HEK293 (cell line): ENCODE results near the gene TRAF3IP1.

ENCODE experiments used
- CTCF ChIA-PET: fragments of 350-600 bp; formaldehyde crosslinking; extraction: SDS; loops from one replicate; lab custom pipeline; 2021; ENCODE audit warnings: antibody characterized with exemption; lab: Yijun Ruan, JAX
- POLR2A ChIA-PET: fragments of 300-600 bp; formaldehyde crosslinking; extraction: SDS; loops from one replicate; lab custom pipeline; 2020; ENCODE audit warnings: antibody characterized with exemption, inconsistent platforms; lab: Yijun Ruan, JAX
- H3K27ac ChIP-seq: fragments of 200-500 bp; sonication (Bioruptor generic); 2 replicates; pipeline ENCODE4 v1.5.1; 2014; ENCODE audit warnings: low read depth, low read length, control low read depth, inconsistent platforms; ENCODE audit errors: extremely low read depth
- H3K36me3 ChIP-seq, 2 experiments: fragments of 200-500 bp in 1 of 2; sonication (Bioruptor generic) in 1 of 2; 1 replicate in 1 of 2; 2 replicates in 1 of 2; pipeline ENCODE4 v1.5.1; 2014 to 2017; ENCODE audit warnings: inconsistent platforms in 2 of 2, low read length in 2 of 2; ENCODE audit not compliant: control insufficient read depth in 2 of 2, insufficient read depth in 1 of 2
- H3K4me1 ChIP-seq: fragments of 200-500 bp; sonication (Bioruptor generic); 2 replicates; pipeline ENCODE4 v1.5.1; 2014; ENCODE audit warnings: mild to moderate bottlenecking, low read length, inconsistent platforms; ENCODE audit not compliant: control insufficient read depth, insufficient read depth
- H3K4me3 ChIP-seq: 2 replicates; pipeline ENCODE4 v1.5.1; 2011; ENCODE audit warnings: low read depth, mild to moderate bottlenecking, control low read depth, low read length, moderate library complexity
- H3K9me3 ChIP-seq: fragments of 200-500 bp; sonication (Bioruptor generic); 2 replicates; pipeline ENCODE4 v1.5.1; 2014; ENCODE audit warnings: low read depth, low read length, inconsistent platforms; ENCODE audit not compliant: control insufficient read depth, insufficient read depth
- IKZF3 ChIP-seq: fragments of 450-650 bp; IDR thresholded peaks from 2 replicates; pipeline ENCODE4 v1.5.0; 2018; ENCODE audit warnings: missing biosample characterization, mild to moderate bottlenecking, missing genetic modification characterization, moderate library complexity
- KLF9 ChIP-seq: fragments of 450-650 bp; formaldehyde crosslinking; IDR thresholded peaks from 2 replicates; pipeline ENCODE4 v1.5.1; 2016; ENCODE audit warnings: missing biosample characterization, missing genetic modification characterization, low read depth
- RBAK ChIP-seq: fragments of 450-650 bp; formaldehyde crosslinking; IDR thresholded peaks from 2 replicates; pipeline ENCODE4 v1.5.1; 2016; ENCODE audit warnings: missing biosample characterization, missing genetic modification characterization
- SALL2 ChIP-seq: fragments of 450-650 bp; formaldehyde crosslinking; IDR thresholded peaks from 2 replicates; pipeline ENCODE4 v1.5.0; 2017; ENCODE audit warnings: missing biosample characterization, mild to moderate bottlenecking, missing genetic modification characterization, borderline replicate concordance
- SP3 ChIP-seq: fragments of 450-650 bp; formaldehyde crosslinking; IDR thresholded peaks from 2 replicates; pipeline ENCODE4 v1.5.1; 2016; ENCODE audit warnings: missing biosample characterization, missing genetic modification characterization
- TRIM28 ChIP-seq: IDR thresholded peaks from 2 replicates; pipeline ENCODE4 v1.6.1; 2011; ENCODE audit warnings: low read length, control low read depth, borderline replicate concordance
- YY1 ChIP-seq: fragments of 450-650 bp; formaldehyde crosslinking; IDR thresholded peaks from 2 replicates; pipeline ENCODE4 v1.5.1; 2018; ENCODE audit warnings: missing biosample characterization, missing genetic modification characterization
- ZFP69B ChIP-seq: fragments of 450-650 bp; formaldehyde crosslinking; IDR thresholded peaks from 2 replicates; pipeline ENCODE4 v1.5.1; 2016; ENCODE audit warnings: missing biosample characterization, missing genetic modification characterization
- ZNF157 ChIP-seq: fragments of 450-650 bp; formaldehyde crosslinking; IDR thresholded peaks from 2 replicates; pipeline ENCODE4 v1.5.1; 2016; ENCODE audit warnings: missing biosample characterization, missing genetic modification characterization
- ZNF202 ChIP-seq: fragments of 450-650 bp; formaldehyde crosslinking; IDR thresholded peaks from 2 replicates; pipeline ENCODE4 v1.5.1; 2016; ENCODE audit warnings: missing biosample characterization, missing genetic modification characterization, borderline replicate concordance
- ZNF221 ChIP-seq: fragments of 450-650 bp; formaldehyde crosslinking; IDR thresholded peaks from 2 replicates; pipeline ENCODE4 v1.5.1; 2017; ENCODE audit warnings: missing biosample characterization, missing genetic modification characterization, borderline replicate concordance
- ZNF292 ChIP-seq: fragments of 450-650 bp; formaldehyde crosslinking; IDR thresholded peaks from 2 replicates; pipeline ENCODE4 v1.5.1; 2016; ENCODE audit warnings: low read depth, missing biosample characterization, missing genetic modification characterization, borderline replicate concordance
- ZNF311 ChIP-seq: fragments of 450-650 bp; formaldehyde crosslinking; IDR thresholded peaks from 2 replicates; pipeline ENCODE4 v1.5.1; 2017; ENCODE audit warnings: missing biosample characterization, missing genetic modification characterization, borderline replicate concordance
- ZNF366 ChIP-seq: fragments of 450-650 bp; formaldehyde crosslinking; conservative IDR thresholded peaks from 2 replicates; pipeline ENCODE4 v1.5.1; 2016; ENCODE audit warnings: missing biosample characterization, missing genetic modification characterization
- ZNF394 ChIP-seq: fragments of 450-650 bp; formaldehyde crosslinking; IDR thresholded peaks from 2 replicates; pipeline ENCODE4 v1.5.1; 2016; ENCODE audit warnings: missing biosample characterization, missing genetic modification characterization, mild to moderate bottlenecking, moderate library complexity, borderline replicate concordance
- ZNF501 ChIP-seq: fragments of 450-650 bp; formaldehyde crosslinking; IDR thresholded peaks from 2 replicates; pipeline ENCODE4 v1.5.1; 2016; ENCODE audit warnings: missing biosample characterization, missing genetic modification characterization
- ZNF529 ChIP-seq: fragments of 450-650 bp; formaldehyde crosslinking; IDR thresholded peaks from 2 replicates; pipeline ENCODE4 v1.5.1; 2017; ENCODE audit warnings: missing genetic modification characterization, missing biosample characterization; ENCODE audit not compliant: insufficient replicate concordance
- ZNF544 ChIP-seq: fragments of 450-650 bp; formaldehyde crosslinking; IDR thresholded peaks from 2 replicates; pipeline ENCODE4 v1.5.0; 2017; ENCODE audit warnings: missing biosample characterization, missing genetic modification characterization
- ZNF555 ChIP-seq: fragments of 450-650 bp; formaldehyde crosslinking; conservative IDR thresholded peaks from 2 replicates; pipeline ENCODE4 v1.5.1; 2017; ENCODE audit warnings: missing biosample characterization, mild to moderate bottlenecking, missing genetic modification characterization, inconsistent platforms
- ZNF596 ChIP-seq: fragments of 450-650 bp; IDR thresholded peaks from 2 replicates; pipeline ENCODE4 v1.5.0; 2018; ENCODE audit warnings: missing biosample characterization, mild to moderate bottlenecking, missing genetic modification characterization, moderate library complexity
- ZNF670 ChIP-seq: fragments of 450-650 bp; formaldehyde crosslinking; IDR thresholded peaks from 2 replicates; pipeline ENCODE4 v1.5.1; 2016; ENCODE audit warnings: missing biosample characterization, missing genetic modification characterization, low read depth
- ZNF792 ChIP-seq: fragments of 450-650 bp; formaldehyde crosslinking; IDR thresholded peaks from 2 replicates; pipeline ENCODE4 v1.5.1; 2016; ENCODE audit warnings: missing biosample characterization, missing genetic modification characterization
- ZSCAN30 ChIP-seq: fragments of 450-650 bp; IDR thresholded peaks from 2 replicates; pipeline ENCODE4 v1.5.1; 2018; ENCODE audit warnings: missing biosample characterization, mild to moderate bottlenecking, missing genetic modification characterization, moderate library complexity
- TF ChIP-seq, protein P1 (sequence below): fragments of 450-650 bp; formaldehyde crosslinking; IDR thresholded peaks from 2 replicates; pipeline ENCODE4 v1.5.1; 2017; ENCODE audit warnings: missing biosample characterization, missing genetic modification characterization
- TF ChIP-seq, protein P2 (sequence below): fragments of 450-650 bp; formaldehyde crosslinking; IDR thresholded peaks from 2 replicates; pipeline ENCODE4 v1.5.1; 2017; ENCODE audit warnings: missing biosample characterization, missing genetic modification characterization
- TF ChIP-seq, protein P3 (sequence below): fragments of 450-650 bp; formaldehyde crosslinking; IDR thresholded peaks from 2 replicates; pipeline ENCODE4 v1.5.1; 2016; ENCODE audit warnings: missing biosample characterization, missing genetic modification characterization
- TF ChIP-seq, protein P4 (sequence below): fragments of 450-650 bp; formaldehyde crosslinking; IDR thresholded peaks from 2 replicates; pipeline ENCODE4 v1.5.1; 2016; ENCODE audit warnings: missing biosample characterization, missing genetic modification characterization

Gene TRAF3IP1

DNA sequence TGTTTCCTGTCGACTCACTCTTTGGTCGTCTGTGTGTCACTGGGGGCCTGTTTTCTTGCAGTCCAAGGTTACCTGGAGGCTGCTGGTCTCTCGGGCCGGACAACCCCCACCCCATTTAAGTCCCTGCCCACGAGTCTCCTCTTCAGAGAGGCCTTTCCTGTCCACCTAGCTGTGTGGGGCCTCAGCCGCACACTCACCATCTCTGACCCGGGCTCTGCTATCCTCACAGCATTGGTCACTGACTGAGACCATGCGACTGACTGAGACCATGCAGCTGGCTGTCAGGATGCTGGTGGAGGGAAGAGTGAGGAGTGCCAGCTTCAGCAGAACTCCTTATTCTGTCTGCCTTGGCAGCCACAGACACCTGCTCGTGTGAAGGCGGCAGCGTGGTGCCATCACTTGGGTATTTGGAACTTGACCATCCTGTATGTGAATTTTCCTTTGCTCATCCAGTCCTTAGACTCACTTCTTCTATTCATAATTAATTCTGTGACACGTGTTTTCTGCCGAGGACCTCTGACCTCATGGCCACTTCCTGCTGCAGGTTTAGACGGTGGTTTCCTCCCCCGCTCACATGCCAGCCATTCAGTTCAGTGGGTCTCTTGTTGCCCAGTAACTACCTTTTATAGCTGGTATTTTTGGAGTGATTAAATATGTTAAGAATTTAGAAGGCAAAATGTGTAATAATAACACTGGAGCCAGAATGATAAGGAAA, 58.9 kb downstream of the TRAF3IP1 start:
- POLR2A ChIA-PET = no interaction called here
- TF ChIP-seq ZSCAN30 (no peak), ZNF394 (no peak), ZNF366 (tag by site-specific recombination) (no peak), YY1 (tag by site-specific recombination) (no peak), ZNF202 (tag by site-specific recombination) (no peak), ZNF157 (tag by site-specific recombination) (no peak), SP3 (tag by site-specific recombination) (no peak)
- TF ChIP-seq, protein P1, sequence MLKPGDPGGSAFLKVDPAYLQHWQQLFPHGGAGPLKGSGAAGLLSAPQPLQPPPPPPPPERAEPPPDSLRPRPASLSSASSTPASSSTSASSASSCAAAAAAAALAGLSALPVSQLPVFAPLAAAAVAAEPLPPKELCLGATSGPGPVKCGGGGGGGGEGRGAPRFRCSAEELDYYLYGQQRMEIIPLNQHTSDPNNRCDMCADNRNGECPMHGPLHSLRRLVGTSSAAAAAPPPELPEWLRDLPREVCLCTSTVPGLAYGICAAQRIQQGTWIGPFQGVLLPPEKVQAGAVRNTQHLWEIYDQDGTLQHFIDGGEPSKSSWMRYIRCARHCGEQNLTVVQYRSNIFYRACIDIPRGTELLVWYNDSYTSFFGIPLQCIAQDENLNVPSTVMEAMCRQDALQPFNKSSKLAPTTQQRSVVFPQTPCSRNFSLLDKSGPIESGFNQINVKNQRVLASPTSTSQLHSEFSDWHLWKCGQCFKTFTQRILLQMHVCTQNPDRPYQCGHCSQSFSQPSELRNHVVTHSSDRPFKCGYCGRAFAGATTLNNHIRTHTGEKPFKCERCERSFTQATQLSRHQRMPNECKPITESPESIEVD (tag by site-specific recombination) = no peak
- TF ChIP-seq, protein P2, sequence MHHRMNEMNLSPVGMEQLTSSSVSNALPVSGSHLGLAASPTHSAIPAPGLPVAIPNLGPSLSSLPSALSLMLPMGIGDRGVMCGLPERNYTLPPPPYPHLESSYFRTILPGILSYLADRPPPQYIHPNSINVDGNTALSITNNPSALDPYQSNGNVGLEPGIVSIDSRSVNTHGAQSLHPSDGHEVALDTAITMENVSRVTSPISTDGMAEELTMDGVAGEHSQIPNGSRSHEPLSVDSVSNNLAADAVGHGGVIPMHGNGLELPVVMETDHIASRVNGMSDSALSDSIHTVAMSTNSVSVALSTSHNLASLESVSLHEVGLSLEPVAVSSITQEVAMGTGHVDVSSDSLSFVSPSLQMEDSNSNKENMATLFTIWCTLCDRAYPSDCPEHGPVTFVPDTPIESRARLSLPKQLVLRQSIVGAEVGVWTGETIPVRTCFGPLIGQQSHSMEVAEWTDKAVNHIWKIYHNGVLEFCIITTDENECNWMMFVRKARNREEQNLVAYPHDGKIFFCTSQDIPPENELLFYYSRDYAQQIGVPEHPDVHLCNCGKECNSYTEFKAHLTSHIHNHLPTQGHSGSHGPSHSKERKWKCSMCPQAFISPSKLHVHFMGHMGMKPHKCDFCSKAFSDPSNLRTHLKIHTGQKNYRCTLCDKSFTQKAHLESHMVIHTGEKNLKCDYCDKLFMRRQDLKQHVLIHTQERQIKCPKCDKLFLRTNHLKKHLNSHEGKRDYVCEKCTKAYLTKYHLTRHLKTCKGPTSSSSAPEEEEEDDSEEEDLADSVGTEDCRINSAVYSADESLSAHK (tag by site-specific recombination) = no peak
- TF ChIP-seq, all 188 proteins: peak for 0
- Histone ChIP-seq H3K36me3 (peaks cover 0 to 23% of the 10 kb centered on the region in 2 experiments; a peak in 1 of 3 replicates), H3K9me3 (no peaks in the 10 kb centered on the region), H3K4me3 (no peak overlapping the region), H3K27ac (no peak overlapping the region), H3K4me1 (no peaks in the 10 kb centered on the region)
- CTCF ChIA-PET = interaction anchor here (0.7 kb wide), 1 partner anchor 1643 kb away, joined by 4 read pairs; no protein-coding TSS in a partner anchor

DNA sequence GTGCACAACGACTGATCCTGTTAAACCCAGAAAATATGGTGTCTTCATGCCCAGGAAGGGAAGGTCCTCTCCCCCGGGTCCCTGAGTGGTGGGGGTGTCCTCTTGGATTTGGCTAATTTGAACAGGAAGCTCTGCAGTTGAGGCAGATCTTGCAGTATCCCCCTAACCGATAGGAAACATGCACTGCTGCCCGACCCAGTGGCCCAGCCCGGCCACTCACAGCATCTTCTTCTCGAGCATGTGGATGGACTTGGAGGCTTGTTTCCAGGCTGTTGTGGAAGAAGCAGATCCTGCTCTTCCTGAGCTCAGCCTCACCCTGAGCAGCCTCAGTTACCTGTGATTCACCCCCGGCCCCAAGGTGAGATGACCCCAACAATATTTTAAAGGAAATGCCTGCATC, 60.0 kb downstream of the TRAF3IP1 start:
- H3K4me3 ChIP-seq = no peak overlapping the region
- H3K36me3 ChIP-seq = peaks cover 0 to 23% of the 10 kb centered on the region in 2 experiments; a peak in 1 of 3 replicates
- H3K9me3 ChIP-seq = no peaks in the 10 kb centered on the region
- ChIA-PET POLR2A (no interaction called here), CTCF (no interaction called here)
- H3K4me1 ChIP-seq = no peaks in the 10 kb centered on the region; the same call in 1 of the 2 replicates
- no peak overlapping the region for H3K27ac ChIP-seq
- no peak for TF ChIP-seq ZNF792 (tag by site-specific recombination)
- TF ChIP-seq TRIM28 = no peak
- no peak for TF ChIP-seq ZFP69B (tag by site-specific recombination)
- TF ChIP-seq ZSCAN30 = no peak
- no peak for TF ChIP-seq ZNF292
- no peak for TF ChIP-seq ZNF544 (tag by site-specific recombination)
- no peak for TF ChIP-seq ZNF221 (tag by site-specific recombination)
- no peak for TF ChIP-seq IKZF3 (tag by site-specific recombination)
- no peak for TF ChIP-seq RBAK (tag by site-specific recombination)
- TF ChIP-seq ZNF529 (tag by site-specific recombination) = no peak
- TF ChIP-seq, protein P3, sequence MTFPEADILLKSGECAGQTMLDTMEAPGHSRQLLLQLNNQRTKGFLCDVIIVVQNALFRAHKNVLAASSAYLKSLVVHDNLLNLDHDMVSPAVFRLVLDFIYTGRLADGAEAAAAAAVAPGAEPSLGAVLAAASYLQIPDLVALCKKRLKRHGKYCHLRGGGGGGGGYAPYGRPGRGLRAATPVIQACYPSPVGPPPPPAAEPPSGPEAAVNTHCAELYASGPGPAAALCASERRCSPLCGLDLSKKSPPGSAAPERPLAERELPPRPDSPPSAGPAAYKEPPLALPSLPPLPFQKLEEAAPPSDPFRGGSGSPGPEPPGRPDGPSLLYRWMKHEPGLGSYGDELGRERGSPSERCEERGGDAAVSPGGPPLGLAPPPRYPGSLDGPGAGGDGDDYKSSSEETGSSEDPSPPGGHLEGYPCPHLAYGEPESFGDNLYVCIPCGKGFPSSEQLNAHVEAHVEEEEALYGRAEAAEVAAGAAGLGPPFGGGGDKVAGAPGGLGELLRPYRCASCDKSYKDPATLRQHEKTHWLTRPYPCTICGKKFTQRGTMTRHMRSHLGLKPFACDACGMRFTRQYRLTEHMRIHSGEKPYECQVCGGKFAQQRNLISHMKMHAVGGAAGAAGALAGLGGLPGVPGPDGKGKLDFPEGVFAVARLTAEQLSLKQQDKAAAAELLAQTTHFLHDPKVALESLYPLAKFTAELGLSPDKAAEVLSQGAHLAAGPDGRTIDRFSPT = no peak
- no peak for TF ChIP-seq ZNF501
- TF ChIP-seq ZNF555 (tag by site-specific recombination) = no peak
- no peak for TF ChIP-seq ZNF596 (tag by site-specific recombination)
- TF ChIP-seq, protein P4, sequence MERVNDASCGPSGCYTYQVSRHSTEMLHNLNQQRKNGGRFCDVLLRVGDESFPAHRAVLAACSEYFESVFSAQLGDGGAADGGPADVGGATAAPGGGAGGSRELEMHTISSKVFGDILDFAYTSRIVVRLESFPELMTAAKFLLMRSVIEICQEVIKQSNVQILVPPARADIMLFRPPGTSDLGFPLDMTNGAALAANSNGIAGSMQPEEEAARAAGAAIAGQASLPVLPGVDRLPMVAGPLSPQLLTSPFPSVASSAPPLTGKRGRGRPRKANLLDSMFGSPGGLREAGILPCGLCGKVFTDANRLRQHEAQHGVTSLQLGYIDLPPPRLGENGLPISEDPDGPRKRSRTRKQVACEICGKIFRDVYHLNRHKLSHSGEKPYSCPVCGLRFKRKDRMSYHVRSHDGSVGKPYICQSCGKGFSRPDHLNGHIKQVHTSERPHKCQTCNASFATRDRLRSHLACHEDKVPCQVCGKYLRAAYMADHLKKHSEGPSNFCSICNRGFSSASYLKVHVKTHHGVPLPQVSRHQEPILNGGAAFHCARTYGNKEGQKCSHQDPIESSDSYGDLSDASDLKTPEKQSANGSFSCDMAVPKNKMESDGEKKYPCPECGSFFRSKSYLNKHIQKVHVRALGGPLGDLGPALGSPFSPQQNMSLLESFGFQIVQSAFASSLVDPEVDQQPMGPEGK (tag by site-specific recombination) = no peak
- no peak for TF ChIP-seq ZNF670 (tag by site-specific recombination)
- no peak for TF ChIP-seq SALL2 (tag by site-specific recombination)
- no peak for TF ChIP-seq KLF9
- no peak for TF ChIP-seq ZNF311
